ELR (cell line): ENCODE data around the gene HSD17B14.
A peak's percentile ranks its signal among the peaks of the same experiment; 100 is the strongest.
"Not testable (repeated sequence)": the region's sequence is repeated elsewhere in the genome, so short reads cannot be mapped to it uniquely, and the experiment has no call there.

Experiments used
- DNase-seq: peaks from one replicate; pipeline ENCODE4 v3.0.0-alpha.2; 2015; ENCODE audit warnings: low read depth

Gene HSD17B14

DNA sequence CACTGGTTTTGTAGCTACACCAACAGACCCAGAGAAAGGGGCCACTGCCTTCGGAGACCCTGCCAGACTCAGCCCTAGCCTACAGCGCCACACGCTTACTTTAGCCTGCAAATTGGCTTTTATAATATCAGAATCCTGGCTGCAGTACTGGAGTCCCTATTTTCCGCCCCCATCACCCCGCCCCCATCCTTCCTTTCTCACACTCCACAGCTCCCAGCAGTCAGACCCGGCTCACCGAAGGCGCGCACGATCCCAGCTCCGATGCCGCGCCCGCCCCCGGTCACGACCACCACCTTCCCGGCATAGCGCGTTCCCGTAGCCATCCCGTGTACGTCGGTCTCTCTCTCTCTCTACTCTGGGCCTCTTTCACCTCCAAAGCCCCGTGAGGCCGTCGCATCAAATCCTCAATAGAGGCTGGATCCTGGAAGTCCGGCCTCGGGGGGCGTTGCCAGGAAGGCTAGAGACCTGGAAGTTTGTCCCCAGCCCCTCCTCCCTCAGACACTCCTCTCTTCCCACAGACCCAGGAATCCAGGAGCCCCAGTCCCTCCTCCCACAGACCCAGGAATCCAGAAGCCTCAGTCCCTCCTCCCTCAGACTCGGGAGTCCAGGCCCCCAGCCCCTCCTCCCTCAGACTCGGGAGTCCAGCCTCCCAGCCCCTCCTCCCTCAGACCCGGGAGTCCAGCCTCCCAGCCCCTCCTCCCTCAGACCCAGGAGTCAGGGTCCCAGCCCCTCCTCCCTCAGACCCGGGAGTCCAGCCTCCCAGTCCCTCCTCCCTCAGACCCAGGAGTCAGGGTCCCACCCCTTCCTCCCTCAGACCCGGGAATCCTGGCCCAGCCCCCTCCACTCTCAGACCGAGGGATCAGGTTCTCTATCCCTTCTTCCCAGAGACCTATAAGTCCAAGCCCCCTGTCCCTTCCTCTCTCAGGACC is at the start of gene HSD17B14:
TSS of gene HSD17B14 (minus strand) at position 403 of the 929 bp plus-strand sequence. CDS start at position 323, 80 bp downstream.
- peak; percentile 30 for DNase-seq

DNA sequence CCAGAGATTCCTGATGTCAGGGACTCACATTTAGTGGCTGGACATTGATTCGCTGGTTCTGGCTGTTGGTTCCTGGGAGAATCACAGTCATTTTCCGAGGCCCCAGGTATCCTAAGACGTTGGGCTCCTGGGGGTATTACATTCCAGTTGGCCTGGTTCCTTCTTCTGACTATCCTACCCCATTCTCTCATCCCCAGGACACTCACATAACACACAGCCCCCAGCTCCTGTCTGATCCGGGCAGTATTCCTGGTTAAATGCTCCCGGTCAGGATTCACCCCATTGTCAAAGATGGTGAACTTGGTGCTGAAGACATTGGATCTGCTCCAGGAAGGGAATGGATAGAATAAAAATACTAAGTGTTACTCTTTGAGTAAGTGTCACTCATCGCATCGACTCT is 47.4 kb upstream of the HSD17B14 start:
- DNase-seq: no peak

GRCh38 chr19:48881741-48882657 is 45.7 kb upstream of the HSD17B14 start:
- DNase-seq: peak; percentile 50

DNA sequence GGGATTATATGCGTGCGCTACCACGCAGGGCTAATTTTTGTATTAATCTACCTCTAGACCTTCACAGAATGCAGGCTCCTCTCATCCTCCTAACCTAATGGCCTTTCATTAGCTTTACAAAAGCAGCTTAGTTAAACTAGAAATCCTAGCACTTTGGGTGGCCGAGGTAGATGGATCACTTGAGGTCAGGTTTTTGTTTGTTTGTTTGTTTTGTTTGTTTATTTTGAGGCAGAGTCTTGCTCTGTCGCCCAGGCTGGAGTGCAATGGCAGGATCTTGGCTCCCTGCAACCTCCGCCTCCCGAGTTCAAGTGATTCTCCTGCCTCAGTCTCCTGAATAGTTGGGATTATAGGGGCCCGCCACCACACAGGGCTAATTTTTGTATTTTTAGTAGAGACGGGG is 43.4 kb upstream of the HSD17B14 start:
- DNase-seq: not testable (repeated sequence)

DNA sequence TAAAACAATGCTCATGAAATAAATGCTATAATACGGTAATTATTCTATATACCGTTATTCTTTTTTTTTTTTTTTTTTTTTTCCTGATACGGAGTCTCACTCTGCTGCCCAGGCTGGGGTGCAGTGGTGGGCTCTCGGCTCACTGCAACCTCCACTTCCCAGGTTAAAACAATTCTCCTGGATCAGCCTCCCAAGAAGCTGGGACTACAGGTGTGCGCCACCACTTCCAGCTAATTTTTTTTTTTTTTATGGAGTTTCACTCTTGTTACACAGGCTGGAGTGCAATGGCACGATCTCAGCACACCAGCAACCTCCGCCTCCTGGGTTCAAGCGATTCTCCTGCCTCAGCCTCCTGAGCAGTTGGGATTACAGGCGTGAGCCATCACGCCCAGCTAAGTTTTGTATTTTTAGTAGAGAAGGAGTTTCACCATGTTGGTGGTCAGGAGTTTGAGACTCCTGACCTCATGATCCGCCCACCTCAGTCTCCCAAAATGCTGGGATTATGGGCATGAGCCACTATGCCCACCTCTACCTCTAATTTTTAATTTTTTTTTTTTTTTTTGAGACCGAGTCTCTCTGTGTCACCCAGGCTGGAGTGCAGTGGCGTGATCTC is 42.8 kb upstream of the HSD17B14 start:
- DNase-seq: no peak

DNA sequence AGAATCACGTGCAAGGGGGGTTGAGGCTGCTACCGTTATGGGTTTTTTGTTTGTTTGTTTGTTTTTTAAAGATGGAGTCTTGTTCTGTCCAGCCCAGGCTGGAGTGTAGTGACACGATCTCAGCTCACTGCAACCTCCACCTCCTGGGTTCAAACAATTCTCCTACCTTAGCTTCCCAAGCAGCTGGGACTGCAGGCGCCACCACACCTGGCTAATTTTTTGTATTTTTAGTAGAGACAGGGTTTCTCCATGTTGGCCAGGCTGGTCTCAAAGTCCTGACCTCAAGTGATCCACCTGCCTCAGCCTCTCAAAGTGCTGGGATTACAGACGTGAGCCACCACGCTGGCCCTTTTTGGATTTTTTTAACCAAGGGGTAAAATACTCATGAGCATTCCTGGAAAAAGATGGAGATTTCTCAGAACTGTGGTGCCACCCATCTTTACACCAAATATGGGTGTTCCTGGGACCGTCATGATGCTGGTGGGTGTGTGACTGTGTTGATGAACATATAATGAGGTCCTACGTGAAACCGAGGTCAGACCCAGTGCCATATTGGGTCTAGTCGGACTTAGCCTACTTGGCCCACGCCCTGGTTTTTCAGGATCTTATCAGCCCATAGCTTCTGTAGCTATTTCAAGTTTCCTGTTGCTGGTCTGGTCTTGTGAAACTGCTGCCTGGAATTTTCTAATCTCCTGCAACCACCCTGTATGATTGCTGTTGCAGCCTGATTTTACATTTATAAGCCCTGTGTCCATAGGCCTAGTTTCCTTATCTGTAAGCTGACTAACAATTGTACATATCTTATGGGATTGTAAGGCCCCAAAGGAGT is 42.1 kb upstream of the HSD17B14 start:
- peak; percentile 50 for DNase-seq

DNA sequence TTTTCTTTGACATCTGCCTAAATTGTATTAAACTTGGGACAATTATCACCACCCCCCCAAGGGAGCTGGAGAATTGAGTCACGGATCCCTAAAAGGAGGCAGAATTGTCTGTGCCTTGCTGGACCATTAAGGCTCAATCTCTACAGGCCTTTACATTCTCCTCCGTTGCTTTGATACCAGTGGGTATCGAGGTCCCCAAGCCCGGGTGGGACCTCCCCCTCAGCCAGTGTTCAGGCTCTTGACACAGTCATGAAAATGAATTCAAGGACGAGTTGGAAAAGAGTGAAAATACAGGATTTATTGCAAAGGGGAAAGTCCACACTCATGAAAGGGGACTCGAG is 41.5 kb upstream of the HSD17B14 start:
- DNase-seq: no peak

DNA sequence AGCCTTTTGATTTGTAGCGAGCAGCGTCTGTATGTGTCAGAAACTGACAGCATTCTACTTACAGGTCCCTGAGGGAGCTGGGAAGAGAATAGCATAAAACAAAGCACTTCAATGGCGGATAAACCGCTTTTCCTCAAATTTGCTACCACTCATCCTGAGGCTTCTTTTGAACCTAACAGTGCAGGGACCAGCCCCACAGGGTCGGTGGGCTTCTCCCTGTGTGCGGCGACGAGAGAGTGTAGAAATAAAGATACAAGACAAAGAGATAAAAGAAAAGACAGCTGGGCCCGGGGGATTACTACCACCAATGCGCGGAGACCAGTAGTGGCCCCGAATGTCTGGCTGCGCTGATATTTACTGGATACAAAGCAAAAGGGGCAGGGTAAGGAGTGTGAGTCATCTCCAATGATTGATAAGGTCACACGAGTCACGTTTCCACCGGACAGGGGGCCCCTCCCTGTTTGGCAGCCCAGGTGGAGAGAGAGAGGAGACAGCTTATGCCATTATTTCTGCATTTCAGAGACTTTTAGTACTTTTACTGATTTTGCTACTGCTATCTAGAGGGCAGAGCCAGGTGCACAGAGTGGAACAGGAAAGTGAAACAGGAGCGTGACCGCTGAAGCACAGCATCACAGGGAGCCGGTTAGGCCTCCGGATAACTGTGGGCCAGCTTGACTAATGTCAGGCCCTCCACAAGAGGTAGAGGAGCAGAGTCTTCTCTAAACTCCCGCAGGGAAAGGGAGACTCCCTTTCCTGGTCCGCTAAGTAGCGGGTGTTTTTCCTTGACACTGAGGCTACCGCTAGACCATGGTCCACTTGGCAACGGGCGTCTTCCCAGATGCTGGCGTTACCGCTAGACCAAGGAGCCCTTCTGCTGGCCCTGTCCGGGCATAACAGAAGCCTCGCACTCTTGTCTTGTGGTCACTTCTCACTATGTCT is 40.0 kb upstream of the HSD17B14 start:
- DNase-seq: peak; percentile 57

- DNase-seq: peak; percentile 93
Observed at GRCh38 chr19:48874303-48875135, 38.2 kb upstream of the HSD17B14 start.

DNA sequence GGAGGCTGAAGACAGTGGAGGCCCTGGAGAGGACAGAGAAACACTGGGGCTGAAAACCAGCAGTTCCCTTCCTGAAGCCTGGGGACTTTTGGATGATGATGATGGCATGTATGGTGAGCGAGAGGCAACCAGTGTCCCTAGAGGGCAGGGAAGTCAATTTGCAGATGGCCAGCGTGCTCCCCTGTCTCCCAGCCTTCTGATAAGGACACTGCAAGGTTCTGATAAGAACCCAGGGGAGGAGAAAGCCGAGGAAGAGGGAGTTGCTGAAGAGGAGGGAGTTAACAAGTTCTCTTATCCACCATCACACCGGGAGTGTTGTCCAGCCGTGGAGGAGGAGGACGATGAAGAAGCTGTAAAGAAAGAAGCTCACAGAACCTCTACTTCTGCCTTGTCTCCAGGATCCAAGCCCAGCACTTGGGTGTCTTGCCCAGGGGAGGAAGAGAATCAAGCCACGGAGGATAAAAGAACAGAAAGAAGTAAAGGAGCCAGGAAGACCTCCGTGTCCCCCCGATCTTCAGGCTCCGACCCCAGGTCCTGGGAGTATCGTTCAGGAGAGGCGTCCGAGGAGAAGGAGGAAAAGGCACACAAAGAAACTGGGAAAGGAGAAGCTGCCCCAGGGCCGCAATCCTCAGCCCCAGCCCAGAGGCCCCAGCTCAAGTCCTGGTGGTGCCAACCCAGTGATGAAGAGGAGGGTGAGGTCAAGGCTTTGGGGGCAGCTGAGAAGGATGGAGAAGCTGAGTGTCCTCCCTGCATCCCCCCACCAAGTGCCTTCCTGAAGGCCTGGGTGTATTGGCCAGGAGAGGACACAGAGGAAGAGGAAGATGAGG is 37.4 kb upstream of the HSD17B14 start:
- no peak for DNase-seq

DNA sequence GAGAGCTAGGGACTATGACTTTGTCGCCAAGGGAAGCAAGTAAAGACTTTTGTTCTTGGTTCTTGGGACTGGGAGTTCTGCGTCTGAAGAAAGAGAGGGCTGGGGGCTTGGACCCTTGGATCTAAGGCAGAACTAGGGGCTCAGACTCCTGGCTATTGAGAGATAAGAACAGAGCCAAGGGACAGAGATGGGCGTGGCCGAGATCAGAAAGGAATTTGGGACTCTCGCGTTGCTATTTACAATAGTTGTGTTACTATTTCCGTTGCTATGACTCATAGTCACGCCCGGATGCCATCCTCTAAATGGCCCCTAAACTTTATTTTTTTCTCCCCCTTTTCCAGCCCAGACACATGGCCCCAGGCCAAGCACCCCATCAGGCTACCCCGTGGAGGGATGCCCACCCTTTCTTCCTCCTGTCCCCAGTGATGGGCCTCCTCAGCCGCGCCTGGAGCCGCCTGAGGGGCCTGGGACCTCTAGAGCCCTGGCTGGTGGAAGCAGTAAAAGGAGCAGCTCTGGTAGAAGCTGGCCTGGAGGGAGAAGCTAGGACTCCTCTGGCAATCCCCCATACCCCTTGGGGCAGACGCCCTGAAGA is 36.7 kb upstream of the HSD17B14 start:
- peak; percentile 99 for DNase-seq

DNA sequence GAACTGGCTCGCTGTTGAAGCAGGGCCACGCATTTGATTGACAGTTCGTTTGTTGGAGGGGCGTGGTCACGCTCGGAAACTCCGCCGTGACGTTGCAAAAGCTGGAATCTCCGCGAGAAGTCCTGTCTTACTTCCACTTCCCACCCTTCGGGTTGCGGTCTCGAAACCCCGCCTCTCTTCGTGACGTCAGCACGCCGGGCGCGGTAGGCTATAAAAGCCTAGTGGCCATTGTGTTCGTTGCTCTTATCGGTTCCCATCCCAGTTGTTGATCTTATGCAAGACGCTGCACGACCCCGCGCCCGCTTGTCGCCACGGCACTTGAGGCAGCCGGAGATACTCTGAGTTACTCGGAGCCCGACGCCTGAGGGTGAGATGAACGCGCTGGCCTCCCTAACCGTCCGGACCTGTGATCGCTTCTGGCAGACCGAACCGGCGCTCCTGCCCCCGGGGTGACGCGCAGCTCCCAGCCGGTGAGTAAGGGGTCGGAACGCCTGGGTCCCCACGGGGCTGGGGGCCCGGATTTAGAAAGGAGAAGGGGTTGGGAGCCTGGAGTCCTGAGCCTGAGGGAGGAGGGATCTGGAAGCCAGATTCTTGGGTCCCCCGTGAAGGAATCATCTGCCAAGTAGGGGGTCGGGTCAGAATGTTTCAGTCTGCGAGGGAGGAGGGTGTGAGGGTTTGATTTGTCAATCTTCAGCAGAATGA is 36.0 kb upstream of the HSD17B14 start, which contains the start of gene PPP1R15A:
TSS of gene PPP1R15A (plus strand) at position 240 of the 702 bp plus-strand sequence. CDS start 813 bp downstream, outside the sequence.
- peak; percentile 97 for DNase-seq

- DNase-seq: not testable (repeated sequence)
Observed at GRCh38 chr19:48871471-48872181, 35.3 kb upstream of the HSD17B14 start.

DNA sequence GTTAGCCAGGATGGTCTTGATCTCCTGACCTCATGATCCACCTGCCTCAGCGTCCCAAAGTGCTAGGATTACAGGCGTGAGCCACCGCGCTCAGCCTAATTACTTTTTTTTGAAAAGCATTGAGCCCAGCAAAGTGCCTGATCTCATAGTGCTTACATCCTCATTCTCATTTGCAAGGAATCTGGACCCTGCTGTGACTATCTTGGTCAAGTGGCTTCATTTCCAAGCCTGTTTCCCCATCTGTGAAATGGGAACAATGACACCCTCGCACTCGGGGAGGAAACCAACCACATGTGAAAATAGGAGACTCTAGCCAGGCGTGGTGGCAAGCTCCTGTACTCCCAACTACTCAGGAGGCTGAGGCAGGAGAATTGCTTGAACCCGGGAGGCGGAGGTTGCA is 33.8 kb upstream of the HSD17B14 start:
- DNase-seq: no peak

DNA sequence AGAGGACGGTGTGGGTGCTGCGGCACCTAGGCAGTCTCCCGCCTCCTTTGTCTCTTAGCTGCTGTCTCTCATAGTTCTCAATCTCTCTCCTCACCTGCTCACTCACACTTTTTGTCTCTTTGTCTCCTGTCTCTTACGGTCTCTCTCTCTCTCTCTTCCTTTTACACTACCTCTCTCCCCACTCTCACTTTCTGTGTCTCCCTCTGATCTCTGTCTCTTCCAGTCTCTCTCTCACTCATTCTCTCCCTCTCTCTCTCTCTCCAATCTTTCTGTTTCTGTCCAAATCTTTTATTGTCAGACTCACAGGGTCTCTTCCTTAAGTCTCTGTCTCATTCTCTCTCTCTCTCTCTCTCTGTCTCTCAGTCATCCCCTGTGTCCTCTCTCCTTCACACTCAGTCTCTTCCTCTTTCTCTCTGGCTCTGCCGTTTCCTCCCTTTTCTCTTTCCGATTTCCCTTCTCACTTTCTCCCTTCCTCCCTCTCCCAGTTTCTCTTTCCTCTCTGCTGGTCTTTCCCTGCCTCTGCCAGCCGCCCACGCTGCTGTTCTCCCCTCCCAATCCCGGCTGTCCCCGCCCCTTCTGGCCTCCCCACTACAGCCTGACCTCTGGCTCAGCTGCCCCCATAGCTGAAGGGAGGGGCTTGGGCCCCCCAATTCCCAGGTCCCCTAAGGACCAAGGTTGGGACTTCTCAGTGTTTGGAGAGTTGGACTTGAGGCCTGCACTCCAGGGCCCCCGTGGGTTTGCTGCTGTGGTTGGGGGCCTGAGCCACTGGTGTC is 32.0 kb upstream of the HSD17B14 start, which contains the start of gene PLEKHA4:
TSS of gene PLEKHA4 (minus strand) at position 504 of the 773 bp plus-strand sequence. CDS start 997 bp downstream, outside the sequence.
- DNase-seq: peak; percentile 60

GRCh38 chr19:48867746-48868113 is 31.4 kb upstream of the HSD17B14 start:
- DNase-seq: no peak
